Measurements from ENCODE around the gene FBXL17. TPM values are rescaled to one million over a fixed set of nuclear protein-coding genes. Genes with fewer than 3 reads are reported as not detected.

FBXL17 gene
- total RNA-seq, 3 donors from 2014 or later, result 22.6 to 31.3 (median 28.8) TPM

GRCh38 chr5:108078882-108079281 is 303.0 kb downstream of the FBXL17 start:
- H3K27ac ChIP-seq, result no peak overlapping the region
- no peaks in the 10 kb centered on the region for H3K27me3 ChIP-seq
- H3K9me3 ChIP-seq, result peaks cover 0 to 3% of the 10 kb centered on the region in 2 donors
- H3K4me1 ChIP-seq, result no peaks in the 10 kb centered on the region
- TF ChIP-seq POLR2A (IDR thresholded peaks at IDR 0.05), result no peak
- TF ChIP-seq POLR2AphosphoS5 (IDR thresholded peaks at IDR 0.05), result no peak
- TF ChIP-seq CTCF (IDR thresholded peaks at IDR 0.05), result no peak
- no peak overlapping the region for H3K4me3 ChIP-seq
- intact Hi-C loops (cut with DNase I; ENCODE audit: low total_unique reads), result loop anchor here (5.0 kb wide), 1 partner anchor 492 kb away; no protein-coding TSS in a partner anchor
- DNase-seq (ENCODE audit: low spot score in 2 of 2), result no peak
- no peaks in the 10 kb centered on the region for H3K36me3 ChIP-seq

- intact Hi-C loops (cut with DNase I; ENCODE audit: low total_unique reads), result loop anchor here (5.0 kb wide), 1 partner anchor 491 kb away; no protein-coding TSS in a partner anchor
- no peak for TF ChIP-seq POLR2A (IDR thresholded peaks at IDR 0.05)
- TF ChIP-seq POLR2AphosphoS5 (IDR thresholded peaks at IDR 0.05), result no peak
Observed at GRCh38 chr5:108078345-108078744, 303.6 kb downstream of the FBXL17 start.

GRCh38 chr5:108074626-108075025 is 307.3 kb downstream of the FBXL17 start:
- Histone ChIP-seq H3K4me1 (no peaks in the 10 kb centered on the region), H3K36me3 (no peaks in the 10 kb centered on the region), H3K4me3 (no peak overlapping the region), H3K9me3 (peaks cover 0 to 7% of the 10 kb centered on the region in 2 donors), H3K27ac (no peak overlapping the region), H3K27me3 (no peaks in the 10 kb centered on the region)
- DNase-seq (ENCODE audit: low spot score in 2 of 2), result no peak
- intact Hi-C loops (cut with DNase I; ENCODE audit: low total_unique reads), result loop anchor here (5.0 kb wide), 1 partner anchor 487 kb away; no protein-coding TSS in a partner anchor
- no peak for TF ChIP-seq POLR2A (IDR thresholded peaks at IDR 0.05)
- TF ChIP-seq CTCF (IDR thresholded peaks at IDR 0.05), result no peak
- no peak for TF ChIP-seq POLR2AphosphoS5 (IDR thresholded peaks at IDR 0.05)

More at GRCh38 chr5:108078345-108078744, 303.6 kb downstream of the FBXL17 start:
- peaks cover 0 to 7% of the 10 kb centered on the region in 2 donors for H3K9me3 ChIP-seq
- H3K36me3 ChIP-seq, result no peaks in the 10 kb centered on the region
- no peak overlapping the region for H3K4me3 ChIP-seq
- no peak for DNase-seq (ENCODE audit: low spot score in 2 of 2)
- H3K4me1 ChIP-seq, result no peaks in the 10 kb centered on the region
- H3K27me3 ChIP-seq, result no peaks in the 10 kb centered on the region
- no peak overlapping the region for H3K27ac ChIP-seq

GRCh38 chr5:108064302-108064701 is 317.6 kb downstream of the FBXL17 start:
- Histone ChIP-seq H3K36me3 (no peaks in the 10 kb centered on the region), H3K27ac (no peak overlapping the region), H3K27me3 (no peaks in the 10 kb centered on the region), H3K4me3 (no peak overlapping the region), H3K4me1 (no peaks in the 10 kb centered on the region), H3K9me3 (no peaks in the 10 kb centered on the region)
- intact Hi-C loops (cut with DNase I; ENCODE audit: low total_unique reads), result no loop called here
- no peak for TF ChIP-seq POLR2A (IDR thresholded peaks at IDR 0.05)
- TF ChIP-seq CTCF (IDR thresholded peaks at IDR 0.05), result no peak
- TF ChIP-seq POLR2AphosphoS5 (IDR thresholded peaks at IDR 0.05), result no peak
- DNase-seq (ENCODE audit: low spot score in 2 of 2), result no peak

GRCh38 chr5:108061941-108062340 is 320.0 kb downstream of the FBXL17 start:
- intact Hi-C loops (cut with DNase I; ENCODE audit: low total_unique reads), result no loop called here
- no peak for TF ChIP-seq CTCF (IDR thresholded peaks at IDR 0.05)
- no peak for TF ChIP-seq POLR2A (IDR thresholded peaks at IDR 0.05)
- H3K36me3 ChIP-seq, result no peaks in the 10 kb centered on the region

GRCh38 chr5:108060340-108060739 is 321.6 kb downstream of the FBXL17 start:
- Histone ChIP-seq H3K4me1 (no peaks in the 10 kb centered on the region), H3K36me3 (no peaks in the 10 kb centered on the region), H3K27me3 (no peaks in the 10 kb centered on the region), H3K4me3 (no peak overlapping the region), H3K9me3 (no peaks in the 10 kb centered on the region), H3K27ac (no peak overlapping the region)
- intact Hi-C loops (cut with DNase I; ENCODE audit: low total_unique reads), result no loop called here
- DNase-seq (ENCODE audit: low spot score in 2 of 2), result no peak
- TF ChIP-seq POLR2A (IDR thresholded peaks at IDR 0.05), result no peak
- no peak for TF ChIP-seq POLR2AphosphoS5 (IDR thresholded peaks at IDR 0.05)
- no peak for TF ChIP-seq CTCF (IDR thresholded peaks at IDR 0.05)

More at GRCh38 chr5:108061941-108062340, 320.0 kb downstream of the FBXL17 start:
- no peaks in the 10 kb centered on the region for H3K9me3 ChIP-seq
- H3K27ac ChIP-seq, result no peak overlapping the region
- no peaks in the 10 kb centered on the region for H3K27me3 ChIP-seq
- no peaks in the 10 kb centered on the region for H3K4me1 ChIP-seq
- DNase-seq (ENCODE audit: low spot score in 2 of 2), result no peak
- no peak overlapping the region for H3K4me3 ChIP-seq

Measured in breast epithelium (tissue), 4 donors.